Vagina (tissue), 2 donors: Measurements from ENCODE around the gene TMEM178B. TPM values are rescaled to one million over a fixed set of nuclear protein-coding genes. Genes with fewer than 3 reads are reported as not detected.

Source experiments
- DNase-seq, 2 donors: peaks; one replicate each; pipeline ENCODE4 v3.0.0-alpha.2; 2017; ENCODE audit errors: extremely low spot score in 2 of 2
- H3K27ac ChIP-seq: fragments of 200-600 bp; sonication (generic); one replicate; pipeline ENCODE4 v1.5.1; 2019
- H3K27me3 ChIP-seq: fragments of 200-600 bp; sonication (generic); one replicate; pipeline ENCODE4 v1.5.1; 2019
- H3K36me3 ChIP-seq, 2 donors: fragments of 200-600 bp; sonication (generic); one replicate each; pipeline ENCODE4 v1.5.1; 2017 to 2019
- H3K4me1 ChIP-seq: fragments of 200-600 bp; sonication (generic); one replicate; pipeline ENCODE4 v1.5.1; 2019
- H3K4me3 ChIP-seq, 2 donors: fragments of 200-600 bp; sonication (generic); 1 replicate in 1 of 2; 2 replicates in 1 of 2; pipeline ENCODE4 v1.5.1; 2016 to 2019
- H3K9me3 ChIP-seq: fragments of 200-600 bp; sonication (generic); one replicate; pipeline ENCODE4 v1.5.1; 2019
- POLR2A ChIP-seq, 2 donors: fragments of 450-650 bp; IDR thresholded peaks; one replicate each; pipeline ENCODE4 v1.6.1; 2017; ENCODE audit warnings: antibody characterized with exemption in 2 of 2, mild to moderate bottlenecking in 2 of 2, moderate library complexity in 2 of 2
- POLR2AphosphoS5 ChIP-seq, 2 donors: sonication (generic); formaldehyde crosslinking; IDR thresholded peaks; one replicate each; pipeline ENCODE4 v1.9.0; 2017; ENCODE audit warnings: antibody characterized with exemption in 2 of 2, mild to moderate bottlenecking in 2 of 2, low read depth in 1 of 2; ENCODE audit not compliant: insufficient read depth in 1 of 2
- intact Hi-C: fragments of 100-400 bp; cut with DNase I; formaldehyde crosslinking; loops from one replicate; pipeline ENCODE4 v1.15.1; 2023
- total RNA-seq: library from RNA; depleted of rRNA; stranded (reverse); fragments of >200 nt; gene quantifications from one replicate; pipeline ENCODE4 v1.2.3, GENCODE V29; 2016
- TF ChIP-seq, protein P1 (sequence below), 3 experiments: fragments of 450-650 bp in 2 of 3; fragments of 200-600 bp in 1 of 3; sonication (generic) in 1 of 3; IDR thresholded peaks; one replicate each; pipeline ENCODE4 v1.5.1; 2017 to 2019; ENCODE audit warnings: antibody characterized with exemption in 3 of 3, mild to moderate bottlenecking in 2 of 3, moderate library complexity in 2 of 3

TMEM178B gene
- total RNA-seq, 1 donor from 2014 or later, result 1.2 TPM

DNA sequence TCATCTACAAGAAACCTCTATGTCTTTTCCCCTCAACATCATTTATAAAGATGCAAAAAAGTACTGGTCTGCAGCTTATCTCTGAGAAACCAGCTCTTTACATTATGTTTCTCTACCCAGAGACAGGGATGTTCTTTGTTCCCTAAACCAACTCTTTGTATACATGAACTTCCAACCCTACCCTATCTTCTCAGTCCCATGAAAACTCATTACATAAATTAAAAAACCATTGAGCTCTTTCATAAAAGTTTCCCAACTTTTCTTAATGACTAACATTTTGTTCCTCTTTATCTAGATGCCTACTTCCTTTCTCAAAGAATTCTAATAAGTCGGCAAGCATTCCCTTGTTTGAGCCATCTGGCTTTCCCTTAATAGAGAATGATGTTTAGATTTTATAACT, 284.5 kb downstream of the TMEM178B start:
- no peak for DNase-seq
- intact Hi-C loops, result no loop called here
- H3K27me3 ChIP-seq, result no peaks in the 10 kb centered on the region
- no peak overlapping the region for H3K4me3 ChIP-seq
- no peaks in the 10 kb centered on the region for H3K9me3 ChIP-seq
- TF ChIP-seq POLR2AphosphoS5 (IDR thresholded peaks at IDR 0.05; ENCODE audit: insufficient read depth in 1 of 2, low read depth in 1 of 2) (no peak), POLR2A (IDR thresholded peaks at IDR 0.05) (no peak)
- TF ChIP-seq, protein P1, sequence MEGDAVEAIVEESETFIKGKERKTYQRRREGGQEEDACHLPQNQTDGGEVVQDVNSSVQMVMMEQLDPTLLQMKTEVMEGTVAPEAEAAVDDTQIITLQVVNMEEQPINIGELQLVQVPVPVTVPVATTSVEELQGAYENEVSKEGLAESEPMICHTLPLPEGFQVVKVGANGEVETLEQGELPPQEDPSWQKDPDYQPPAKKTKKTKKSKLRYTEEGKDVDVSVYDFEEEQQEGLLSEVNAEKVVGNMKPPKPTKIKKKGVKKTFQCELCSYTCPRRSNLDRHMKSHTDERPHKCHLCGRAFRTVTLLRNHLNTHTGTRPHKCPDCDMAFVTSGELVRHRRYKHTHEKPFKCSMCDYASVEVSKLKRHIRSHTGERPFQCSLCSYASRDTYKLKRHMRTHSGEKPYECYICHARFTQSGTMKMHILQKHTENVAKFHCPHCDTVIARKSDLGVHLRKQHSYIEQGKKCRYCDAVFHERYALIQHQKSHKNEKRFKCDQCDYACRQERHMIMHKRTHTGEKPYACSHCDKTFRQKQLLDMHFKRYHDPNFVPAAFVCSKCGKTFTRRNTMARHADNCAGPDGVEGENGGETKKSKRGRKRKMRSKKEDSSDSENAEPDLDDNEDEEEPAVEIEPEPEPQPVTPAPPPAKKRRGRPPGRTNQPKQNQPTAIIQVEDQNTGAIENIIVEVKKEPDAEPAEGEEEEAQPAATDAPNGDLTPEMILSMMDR (IDR thresholded peaks at IDR 0.05), result no peak
- no peaks in the 10 kb centered on the region for H3K36me3 ChIP-seq
- no peaks in the 10 kb centered on the region for H3K4me1 ChIP-seq
- H3K27ac ChIP-seq, result no peak overlapping the region

DNA sequence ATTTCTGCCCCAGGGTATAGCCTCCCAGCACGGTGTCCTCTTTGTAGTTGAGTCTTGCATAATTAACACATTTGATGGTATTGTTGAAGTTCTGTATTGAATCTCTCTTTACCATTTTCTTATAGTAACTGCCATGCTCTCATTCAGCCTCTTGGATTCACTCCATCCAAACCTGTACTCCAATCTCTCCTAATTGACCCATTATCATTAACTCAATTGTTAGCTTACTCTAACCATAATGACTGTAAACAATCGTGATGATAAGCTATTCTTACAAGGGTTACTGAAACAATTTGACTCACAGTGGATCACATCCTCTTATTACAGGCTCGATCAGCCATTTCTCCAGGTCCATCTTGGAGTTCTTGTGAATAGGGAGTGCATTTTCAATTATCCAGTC, 285.4 kb downstream of the TMEM178B start:
- intact Hi-C loops, result no loop called here
- no peak overlapping the region for H3K27ac ChIP-seq
- H3K4me1 ChIP-seq, result no peaks in the 10 kb centered on the region

DNA sequence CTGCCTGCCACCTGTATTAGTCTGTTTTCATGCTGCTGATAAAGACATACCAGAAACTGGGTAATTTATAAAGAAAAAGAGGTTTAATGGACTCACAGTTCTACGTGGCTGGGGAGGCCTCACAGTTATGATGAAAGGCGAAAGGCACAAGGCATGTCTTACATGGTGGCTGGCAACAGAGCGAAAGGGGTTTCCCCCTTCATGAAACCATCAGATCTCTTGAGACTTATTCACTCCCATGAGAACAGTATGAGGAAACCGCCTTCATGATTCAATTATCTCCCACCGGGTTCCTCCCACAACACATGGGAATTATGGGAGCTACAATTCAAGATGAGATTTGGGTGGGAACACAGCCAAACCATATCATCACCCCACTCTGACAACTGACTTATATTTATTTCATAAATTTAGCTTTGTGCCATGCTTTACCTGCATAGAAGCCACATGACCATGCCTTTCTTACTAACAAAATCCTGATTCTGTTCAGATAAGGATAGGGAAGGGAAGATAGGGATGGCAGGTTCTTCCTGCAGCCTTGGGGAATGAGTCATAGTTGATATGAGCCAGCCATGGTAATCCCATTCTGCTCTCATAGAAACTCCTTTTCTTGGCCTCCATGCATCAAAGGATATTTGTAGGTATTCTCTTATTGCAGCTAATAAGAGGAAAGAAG, 286.0 kb downstream of the TMEM178B start:
- Histone ChIP-seq H3K4me1 (no peaks in the 10 kb centered on the region), H3K4me3 (no peak overlapping the region), H3K27me3 (no peaks in the 10 kb centered on the region), H3K36me3 (no peaks in the 10 kb centered on the region), H3K9me3 (no peaks in the 10 kb centered on the region), H3K27ac (no peak overlapping the region)
- TF ChIP-seq, protein P1 (IDR thresholded peaks at IDR 0.05), result no peak
- no peak for TF ChIP-seq POLR2A (IDR thresholded peaks at IDR 0.05)
- TF ChIP-seq POLR2AphosphoS5 (IDR thresholded peaks at IDR 0.05; ENCODE audit: insufficient read depth in 1 of 2, low read depth in 1 of 2), result no peak
- no peak for DNase-seq
- intact Hi-C loops, result no loop called here

More for the DNA sequence above, 285.4 kb downstream of the TMEM178B start:
- Histone ChIP-seq H3K27me3 (no peaks in the 10 kb centered on the region), H3K9me3 (no peaks in the 10 kb centered on the region), H3K4me3 (no peak overlapping the region), H3K36me3 (no peaks in the 10 kb centered on the region)
- TF ChIP-seq POLR2AphosphoS5 (IDR thresholded peaks at IDR 0.05; ENCODE audit: insufficient read depth in 1 of 2, low read depth in 1 of 2) (no peak), POLR2A (IDR thresholded peaks at IDR 0.05) (no peak)
- TF ChIP-seq, protein P1 (IDR thresholded peaks at IDR 0.05), result no peak
- no peak for DNase-seq

DNA sequence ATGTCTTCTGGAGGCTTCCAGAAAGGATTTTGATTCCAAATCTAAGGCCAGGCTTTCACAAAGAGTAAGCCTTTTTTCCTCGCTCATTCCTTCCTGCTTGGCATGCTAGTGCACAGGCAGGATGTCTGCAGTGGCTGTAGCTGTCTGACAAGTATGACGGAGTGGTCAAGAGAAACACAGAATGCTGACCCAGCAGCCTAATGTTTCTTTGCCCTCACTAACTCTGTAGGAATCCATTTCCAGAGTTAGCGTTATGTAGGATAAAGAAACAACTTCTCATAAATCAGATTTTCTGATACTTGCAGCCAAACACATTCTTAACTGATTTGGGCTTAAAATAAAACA, 286.5 kb downstream of the TMEM178B start:
- Histone ChIP-seq H3K27me3 (no peaks in the 10 kb centered on the region), H3K4me1 (no peaks in the 10 kb centered on the region), H3K27ac (no peak overlapping the region), H3K9me3 (no peaks in the 10 kb centered on the region), H3K4me3 (no peak overlapping the region), H3K36me3 (no peaks in the 10 kb centered on the region)
- DNase-seq, result no peak
- TF ChIP-seq POLR2A (IDR thresholded peaks at IDR 0.05), result no peak
- TF ChIP-seq, protein P1 (IDR thresholded peaks at IDR 0.05), result no peak
- no peak for TF ChIP-seq POLR2AphosphoS5 (IDR thresholded peaks at IDR 0.05; ENCODE audit: insufficient read depth in 1 of 2, low read depth in 1 of 2)
- intact Hi-C loops, result no loop called here

DNA sequence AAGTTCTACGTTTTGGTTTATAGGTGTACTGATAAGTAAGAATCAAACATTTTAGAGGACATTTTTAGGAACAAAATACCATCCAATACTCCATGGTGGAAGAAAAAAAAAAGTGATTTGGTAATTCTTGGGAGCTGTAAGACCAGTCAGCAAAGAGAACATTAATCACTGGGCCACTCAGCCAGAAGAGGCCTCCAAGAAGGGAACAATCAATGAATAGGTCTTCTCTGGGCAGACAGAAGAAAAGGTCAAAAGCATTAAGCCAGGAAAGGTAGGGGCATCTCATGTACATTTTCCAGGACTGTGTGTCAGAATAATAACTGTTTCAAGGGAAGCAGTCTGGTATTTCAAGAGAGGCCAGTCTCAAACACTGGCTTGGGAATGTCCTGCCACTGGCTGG, 286.9 kb downstream of the TMEM178B start:
- Histone ChIP-seq H3K27ac (no peak overlapping the region), H3K27me3 (no peaks in the 10 kb centered on the region), H3K36me3 (no peaks in the 10 kb centered on the region), H3K4me1 (no peaks in the 10 kb centered on the region), H3K4me3 (no peak overlapping the region), H3K9me3 (no peaks in the 10 kb centered on the region)
- TF ChIP-seq POLR2AphosphoS5 (IDR thresholded peaks at IDR 0.05; ENCODE audit: insufficient read depth in 1 of 2, low read depth in 1 of 2), result no peak
- TF ChIP-seq POLR2A (IDR thresholded peaks at IDR 0.05), result no peak
- TF ChIP-seq, protein P1 (IDR thresholded peaks at IDR 0.05), result no peak
- intact Hi-C loops, result no loop called here
- no peak for DNase-seq
